Psoas muscle (tissue), 8 donors: ENCODE results near the gene PPCS. TPM values are rescaled to one million over a fixed set of nuclear protein-coding genes. Genes with fewer than 3 reads are reported as not detected.

Experiments used
- ATAC-seq, 4 donors: fragments of 200-7000 bp; cut with Tn5 transposase; one replicate each; pipeline ENCODE4 v1.9.1; 2020; ENCODE audit warnings: moderate library complexity in 3 of 4, mild to moderate bottlenecking in 2 of 4
- DNase-seq, 2 donors: peaks; one replicate each; pipeline ENCODE4 v3.0.0-alpha.2; 2020
- H3K27ac ChIP-seq: fragments of 200-600 bp; one replicate; pipeline ENCODE4 v1.8.0; 2022
- H3K27me3 ChIP-seq, 3 donors: fragments of 200-600 bp in 1 of 3; one replicate each; pipeline versions ENCODE4 v1.6.1 to v1.8.0; 2013 to 2022; ENCODE audit warnings: low read length in 2 of 3, mild to moderate bottlenecking in 2 of 3, moderate library complexity in 1 of 3; ENCODE audit not compliant: insufficient read depth in 3 of 3
- H3K36me3 ChIP-seq, 2 donors: fragments of 200-600 bp in 1 of 2; one replicate each; pipeline versions ENCODE4 v1.6.1 to v1.8.0; 2013 to 2022; ENCODE audit warnings: low read depth in 1 of 2, mild to moderate bottlenecking in 1 of 2, moderate library complexity in 1 of 2; ENCODE audit not compliant: insufficient read depth in 1 of 2
- H3K4me1 ChIP-seq: fragments of 200-600 bp; one replicate; pipeline ENCODE4 v1.8.0; 2022
- H3K4me3 ChIP-seq: fragments of 200-600 bp; one replicate; pipeline ENCODE4 v1.8.0; 2022; ENCODE audit warnings: mild to moderate bottlenecking
- H3K9me3 ChIP-seq: fragments of 200-600 bp; one replicate; pipeline ENCODE4 v1.8.0; 2022
- CTCF ChIP-seq: fragments of 200-600 bp; IDR thresholded peaks from one replicate; pipeline ENCODE4 v1.8.0; 2022; ENCODE audit warnings: antibody characterized with exemption
- WGBS, 3 donors: extraction: QIAGEN DNeasy Blood & Tissue Kit; methylation state at CpG; one replicate each; pipeline versions ENCODE4 v1.1.6 to v1.1.7; 2013; 5-methylcytosine and 5-hydroxymethylcytosine counted together
- intact Hi-C, 2 donors: fragments of 100-400 bp; cut with DNase I; formaldehyde crosslinking; loops; one replicate each; pipeline versions ENCODE4 v1.11.0 to v1.14.2; 2022
- polyA plus RNA-seq, 3 donors: library from polyadenylated mRNA; stranded (reverse); fragments of 200-250 nt; gene quantifications; one replicate each; pipeline ENCODE4 v1.2.3, GENCODE V29; 2013
- total RNA-seq, 4 donors: library from RNA; stranded (reverse); fragmentation: NEBNext Ultra II Directional in 2 of 4; extraction: Animal tissue kit (Norgen Biotek cat#: 25700) in 2 of 4; gene quantifications; one replicate each; pipeline versions ENCODE4 v1.2.1 to v1.2.4, GENCODE V29; 2021 to 2023
- donor health status: healthy with polysubstance abuse.
- donor health status: DM: no; HTN: no; CAD: no; lungs with moderate emphysema.
- donor health status: Bipolar disorder and iron deficiency.
- donor health status: healthy.
- donor health status: DM: yes; HTN: yes; CAD: no.
- donor health status: DM: no; HTN: no; CAD: no.
- donor health status: DM: no; HTN: no; CAD: no.
- donor health status: DM: yes; HTN: yes; CAD: no.

PPCS gene
- total and polyA plus RNA-seq, 7 donors = 26.1 to 62.9 (median 40.8) TPM

- Histone ChIP-seq H3K9me3 (no peaks in the 10 kb centered on the region), H3K4me3 (no peak overlapping the region), H3K36me3 (no peaks in the 10 kb centered on the region), H3K27me3 (no peaks in the 10 kb centered on the region), H3K27ac (no peak overlapping the region), H3K4me1 (peaks cover 12% of the 10 kb centered on the region)
- intact Hi-C loops = no loop called here
- no peak for ATAC-seq
- TF ChIP-seq CTCF = no peak
- WGBS, 3 donors = 41 to 53% (median 49%) methylated on average over 3 of the region's 3 CpGs
- DNase-seq = no peak
Measured at GRCh38 chr1:42423681-42424080, 32.7 kb upstream of the PPCS start.

GRCh38 chr1:42424201-42424600 lies 32.1 kb upstream of the PPCS start:
- Histone ChIP-seq H3K36me3 (no peaks in the 10 kb centered on the region), H3K27me3 (no peaks in the 10 kb centered on the region), H3K9me3 (no peaks in the 10 kb centered on the region), H3K4me3 (no peak overlapping the region), H3K27ac (no peak overlapping the region), H3K4me1 (peaks cover 12% of the 10 kb centered on the region)
- TF ChIP-seq CTCF = no peak
- ATAC-seq = no peak
- intact Hi-C loops = no loop called here
- 74 to 78% (median 75%) methylated on average over 4 of the region's 4 CpGs for WGBS, 3 donors
- DNase-seq = no peak

- 77 to 80% (median 77%) methylated on average over 4 of the region's 4 CpGs for WGBS, 3 donors
- ATAC-seq = no peak
- Histone ChIP-seq H3K36me3 (no peaks in the 10 kb centered on the region), H3K27ac (no peak overlapping the region), H3K9me3 (no peaks in the 10 kb centered on the region), H3K4me1 (no peaks in the 10 kb centered on the region), H3K4me3 (no peak overlapping the region), H3K27me3 (no peaks in the 10 kb centered on the region)
- TF ChIP-seq CTCF = no peak
- intact Hi-C loops = no loop called here
- no peak for DNase-seq
Measured at GRCh38 chr1:42427240-42427639, 29.1 kb upstream of the PPCS start.

- H3K4me3 ChIP-seq = no peak overlapping the region
- 58 to 69% (median 60%) methylated on average over 1 of the region's 1 CpG for WGBS, 3 donors
Measured at GRCh38 chr1:42429603-42430002, 26.7 kb upstream of the PPCS start.

More at GRCh38 chr1:42429603-42430002, 26.7 kb upstream of the PPCS start:
- Histone ChIP-seq H3K27me3 (no peaks in the 10 kb centered on the region), H3K36me3 (no peaks in the 10 kb centered on the region), H3K27ac (no peak overlapping the region), H3K9me3 (no peaks in the 10 kb centered on the region), H3K4me1 (no peaks in the 10 kb centered on the region)
- TF ChIP-seq CTCF = no peak
- DNase-seq (no peak), ATAC-seq (no peak)
- intact Hi-C loops = no loop called here
